Measurements from ENCODE around the gene LRRC47. TPM values are rescaled to one million over a fixed set of nuclear protein-coding genes. Genes with fewer than 3 reads are reported as not detected.

The LRRC47 gene
- total RNA-seq, 4 donors from 2014 or later: 21.6 to 33.5 (median 30.9) TPM

GRCh38 chr1:3821908-3822307, 25.6 kb upstream of the LRRC47 start:
- DNase-seq (ENCODE audit: low spot score) (no peak), ATAC-seq (ENCODE audit: low FRiP score) (no peak)

GRCh38 chr1:3821447-3821846, 25.1 kb upstream of the LRRC47 start:
- DNase-seq (ENCODE audit: low spot score): no peak
- no peak for TF ChIP-seq CTCF (IDR thresholded peaks at IDR 0.05)
- ATAC-seq (ENCODE audit: low FRiP score): no peak

More at GRCh38 chr1:3821908-3822307, 25.6 kb upstream of the LRRC47 start:
- TF ChIP-seq CTCF (IDR thresholded peaks at IDR 0.05): no peak

- no peak for TF ChIP-seq CTCF (IDR thresholded peaks at IDR 0.05)
Observed at GRCh38 chr1:3821004-3821403, 24.7 kb upstream of the LRRC47 start.

GRCh38 chr1:3820316-3820715, 24.0 kb upstream of the LRRC47 start:
- no peak for TF ChIP-seq CTCF (IDR thresholded peaks at IDR 0.05)
- no peak for DNase-seq (ENCODE audit: low spot score)

More at GRCh38 chr1:3821004-3821403, 24.7 kb upstream of the LRRC47 start:
- DNase-seq (ENCODE audit: low spot score) (no peak), ATAC-seq (ENCODE audit: low FRiP score) (no peak)

GRCh38 chr1:3819771-3820200, 23.5 kb upstream of the LRRC47 start:
- no peak for TF ChIP-seq CTCF (IDR thresholded peaks at IDR 0.05)
- ATAC-seq (ENCODE audit: low FRiP score) (no peak), DNase-seq (ENCODE audit: low spot score) (no peak)

More at GRCh38 chr1:3820316-3820715, 24.0 kb upstream of the LRRC47 start:
- ATAC-seq (ENCODE audit: low FRiP score): no peak

GRCh38 chr1:3817821-3818597, 21.7 kb upstream of the LRRC47 start:
- TF ChIP-seq CTCF (IDR thresholded peaks at IDR 0.05): no peak
- ATAC-seq (ENCODE audit: low FRiP score): no peak
- no peak for DNase-seq (ENCODE audit: low spot score)
